ENCODE measurements around the gene P2RY12. TPM values are rescaled to one million over a fixed set of nuclear protein-coding genes. Genes with fewer than 3 reads are reported as not detected.

The P2RY12 gene
- total RNA-seq, 1 donor from 2014 or later, result 1.0 TPM

- ATAC-seq, result no peak
- intact Hi-C loops (cut with micrococcal nuclease), result no loop called here
- no peak for DNase-seq
Measured at GRCh38 chr3:151356794-151357462, 27.6 kb downstream of the P2RY12 start.

GRCh38 chr3:151351648-151352047 lies 32.9 kb downstream of the P2RY12 start:
- ATAC-seq, result no peak
- DNase-seq, result no peak
- intact Hi-C loops (cut with micrococcal nuclease), result no loop called here

GRCh38 chr3:151351219-151351618 lies 33.3 kb downstream of the P2RY12 start:
- DNase-seq (no peak), ATAC-seq (no peak)
- intact Hi-C loops (cut with micrococcal nuclease), result no loop called here

GRCh38 chr3:151350656-151351055 lies 33.9 kb downstream of the P2RY12 start:
- intact Hi-C loops (cut with micrococcal nuclease), result no loop called here

GRCh38 chr3:151347432-151347831 lies 37.1 kb downstream of the P2RY12 start:
- intact Hi-C loops (cut with micrococcal nuclease), result no loop called here
- DNase-seq, result no peak
- ATAC-seq, result peak; percentile 66

More at GRCh38 chr3:151350656-151351055, 33.9 kb downstream of the P2RY12 start:
- no peak for ATAC-seq
- DNase-seq, result no peak

GRCh38 chr3:151346292-151346691 lies 38.3 kb downstream of the P2RY12 start:
- DNase-seq, result no peak
- ATAC-seq, result peak; percentile 51
- intact Hi-C loops (cut with micrococcal nuclease), result no loop called here

GRCh38 chr3:151345859-151346258 lies 38.7 kb downstream of the P2RY12 start:
- ATAC-seq, result peak; percentile 67

GRCh38 chr3:151331696-151332095 lies 52.9 kb downstream of the P2RY12 start:
- intact Hi-C loops (cut with micrococcal nuclease), result no loop called here
- ATAC-seq (no peak), DNase-seq (no peak)

More at GRCh38 chr3:151345859-151346258, 38.7 kb downstream of the P2RY12 start:
- no peak for DNase-seq
- intact Hi-C loops (cut with micrococcal nuclease), result no loop called here

GRCh38 chr3:151330899-151331298 lies 53.7 kb downstream of the P2RY12 start:
- DNase-seq (no peak), ATAC-seq (peak; percentile 33)
- intact Hi-C loops (cut with micrococcal nuclease), result no loop called here

GRCh38 chr3:151330379-151330778 lies 54.2 kb downstream of the P2RY12 start:
- no peak for DNase-seq
- no peak for ATAC-seq
- intact Hi-C loops (cut with micrococcal nuclease), result no loop called here

GRCh38 chr3:151329363-151329762 lies 55.2 kb downstream of the P2RY12 start, which contains the start of gene P2RY13:
Gene P2RY13 (minus strand): TSS chr3:151329549. CDS start chr3:151329528, 21 bp downstream.
- ATAC-seq, result peak; percentile 41
- intact Hi-C loops (cut with micrococcal nuclease), result no loop called here
- no peak for DNase-seq

GRCh38 chr3:151328298-151328995 lies 56.1 kb downstream of the P2RY12 start:
- intact Hi-C loops (cut with micrococcal nuclease), result no loop called here
- ATAC-seq (peak; percentile 57), DNase-seq (no peak)

- intact Hi-C loops (cut with micrococcal nuclease), result no loop called here
- DNase-seq, result no peak
- peak; percentile 43 for ATAC-seq
Measured at GRCh38 chr3:151327571-151328198, 56.9 kb downstream of the P2RY12 start.

GRCh38 chr3:151322511-151322910 lies 62.0 kb downstream of the P2RY12 start:
- DNase-seq (no peak), ATAC-seq (peak; percentile 41)
- intact Hi-C loops (cut with micrococcal nuclease), result no loop called here

GRCh38 chr3:151321526-151321925 lies 63.0 kb downstream of the P2RY12 start:
- no peak for DNase-seq
- ATAC-seq, result no peak
- intact Hi-C loops (cut with micrococcal nuclease), result no loop called here

- intact Hi-C loops (cut with micrococcal nuclease), result no loop called here
- ATAC-seq (no peak), DNase-seq (no peak)
Measured at GRCh38 chr3:151320131-151320530, 64.4 kb downstream of the P2RY12 start.

- intact Hi-C loops (cut with micrococcal nuclease), result no loop called here
- ATAC-seq (no peak), DNase-seq (no peak)
Measured at GRCh38 chr3:151319628-151320027, 64.9 kb downstream of the P2RY12 start.

GRCh38 chr3:151318991-151319390 lies 65.6 kb downstream of the P2RY12 start:
- ATAC-seq, result no peak
- intact Hi-C loops (cut with micrococcal nuclease), result no loop called here
- no peak for DNase-seq

- intact Hi-C loops (cut with micrococcal nuclease), result no loop called here
- ATAC-seq, result no peak
- no peak for DNase-seq
Measured at GRCh38 chr3:151318313-151318712, 66.2 kb downstream of the P2RY12 start.

- intact Hi-C loops (cut with micrococcal nuclease), result no loop called here
- DNase-seq, result no peak
- ATAC-seq, result no peak
Measured at GRCh38 chr3:151316267-151316991, 68.1 kb downstream of the P2RY12 start, which contains the start of gene GPR87. Gene GPR87 (minus strand): TSS chr3:151316820. CDS start chr3:151300100, 16,720 bp downstream.
